IPS DF 6.9 (cell line): ENCODE measurements around the gene PLD5.
"Not testable (repeated sequence)": the region's sequence is repeated elsewhere in the genome, so short reads cannot be mapped to it uniquely, and the experiment has no call there.

Experiments used
- DNase-seq: peaks from one replicate; pipeline ENCODE4 v3.0.0-alpha.2; 2013; ENCODE audit warnings: low read depth, low spot score
- H3K27ac ChIP-seq: one replicate; pipeline ENCODE4 v1.5.1; 2013; ENCODE audit warnings: low read length, control low read depth
- H3K27me3 ChIP-seq: 2 replicates; pipeline ENCODE4 v1.6.1; 2013; ENCODE audit warnings: mild to moderate bottlenecking, low read length; ENCODE audit not compliant: control insufficient read depth, insufficient read depth
- H3K36me3 ChIP-seq: 2 replicates; pipeline ENCODE4 v1.6.1; 2013; ENCODE audit warnings: low read length; ENCODE audit not compliant: control insufficient read depth, insufficient read depth
- H3K4me1 ChIP-seq: 2 replicates; pipeline ENCODE4 v1.6.1; 2013; ENCODE audit warnings: low read length; ENCODE audit not compliant: control insufficient read depth, insufficient read depth
- H3K4me3 ChIP-seq: 2 replicates; pipeline ENCODE4 v1.5.1; 2013; ENCODE audit warnings: mild to moderate bottlenecking, low read length
- H3K9me3 ChIP-seq: 2 replicates; pipeline ENCODE4 v1.6.1; 2013; ENCODE audit warnings: low read length, inconsistent platforms; ENCODE audit not compliant: control insufficient read depth, insufficient read depth
- WGBS: extraction: QIAGEN DNeasy Blood & Tissue Kit; methylation state at CpG from one replicate; pipeline ENCODE4 v1.1.7; 2013; ENCODE audit warnings: mixed read lengths, missing lambda C conversion rate; ENCODE audit not compliant: insufficient read length, insufficient coverage; 5-methylcytosine and 5-hydroxymethylcytosine counted together

PLD5 gene

GRCh38 chr1:242308681-242309080 is 215.8 kb downstream of the PLD5 start:
- not testable (repeated sequence) for H3K4me1 ChIP-seq, H3K9me3 ChIP-seq, H3K27me3 ChIP-seq, H3K27ac ChIP-seq, H3K36me3 ChIP-seq, H3K4me3 ChIP-seq, DNase-seq
- 100% methylated on average over 3 of the region's 7 CpGs for WGBS

GRCh38 chr1:242293781-242294180 is 230.7 kb downstream of the PLD5 start:
- not testable (repeated sequence) for H3K9me3 ChIP-seq, DNase-seq, H3K36me3 ChIP-seq, H3K27ac ChIP-seq, H3K27me3 ChIP-seq, H3K4me1 ChIP-seq, H3K4me3 ChIP-seq
- WGBS: no CpG with 5 or more reads among the region's 1 CpG

GRCh38 chr1:242288067-242288466 is 236.4 kb downstream of the PLD5 start:
- DNase-seq, H3K27me3 ChIP-seq, H3K36me3 ChIP-seq, H3K27ac ChIP-seq, H3K4me1 ChIP-seq, H3K4me3 ChIP-seq, H3K9me3 ChIP-seq: not testable (repeated sequence)
- no CpG with 5 or more reads among the region's 3 CpGs for WGBS

- not testable (repeated sequence) for H3K36me3 ChIP-seq, H3K27me3 ChIP-seq, H3K27ac ChIP-seq, H3K4me1 ChIP-seq, H3K9me3 ChIP-seq, DNase-seq, H3K4me3 ChIP-seq
- WGBS: no CpG with 5 or more reads among the region's 5 CpGs
Measured at GRCh38 chr1:242282758-242283485, 241.6 kb downstream of the PLD5 start.

GRCh38 chr1:242278406-242278805 is 246.1 kb downstream of the PLD5 start:
- H3K9me3 ChIP-seq, H3K36me3 ChIP-seq, H3K4me1 ChIP-seq, H3K27ac ChIP-seq, H3K4me3 ChIP-seq, DNase-seq, H3K27me3 ChIP-seq: not testable (repeated sequence)
- no CpG with 5 or more reads among the region's 3 CpGs for WGBS

GRCh38 chr1:242276769-242277168 is 247.7 kb downstream of the PLD5 start:
- not testable (repeated sequence) for H3K36me3 ChIP-seq, DNase-seq, H3K9me3 ChIP-seq, H3K4me3 ChIP-seq, H3K4me1 ChIP-seq, H3K27me3 ChIP-seq, H3K27ac ChIP-seq
- whole genome bisulfite sequencing: no CpG with 5 or more reads among the region's 6 CpGs

- H3K36me3 ChIP-seq, H3K27ac ChIP-seq, DNase-seq, H3K27me3 ChIP-seq, H3K9me3 ChIP-seq, H3K4me1 ChIP-seq, H3K4me3 ChIP-seq: not testable (repeated sequence)
- WGBS: no CpG with 5 or more reads among the region's 2 CpGs
Measured at GRCh38 chr1:242267004-242267403, 257.5 kb downstream of the PLD5 start.

- H3K4me3 ChIP-seq, DNase-seq: not testable (repeated sequence)
- no CpG with 5 or more reads among the region's 7 CpGs for WGBS
Measured at GRCh38 chr1:242264419-242264818, 260.1 kb downstream of the PLD5 start.

GRCh38 chr1:242245255-242245654 is 279.2 kb downstream of the PLD5 start:
- no peaks in the 10 kb centered on the region for H3K9me3 ChIP-seq
- no peak overlapping the region for H3K27ac ChIP-seq
- DNase-seq: no peak
- no peak overlapping the region for H3K4me3 ChIP-seq
- H3K36me3 ChIP-seq: no peaks in the 10 kb centered on the region
- H3K27me3 ChIP-seq: no peaks in the 10 kb centered on the region
- H3K4me1 ChIP-seq: no peaks in the 10 kb centered on the region; the same call in 1 of the 2 replicates
- no CpG with 5 or more reads among the region's 5 CpGs for WGBS

More at GRCh38 chr1:242264419-242264818, 260.1 kb downstream of the PLD5 start:
- not testable (repeated sequence) for H3K9me3 ChIP-seq, H3K27me3 ChIP-seq, H3K4me1 ChIP-seq, H3K27ac ChIP-seq, H3K36me3 ChIP-seq

GRCh38 chr1:242243472-242243871 is 281.0 kb downstream of the PLD5 start:
- H3K27me3 ChIP-seq: no peaks in the 10 kb centered on the region
- H3K27ac ChIP-seq: no peak overlapping the region
- no peak for DNase-seq
- no CpG with 5 or more reads among the region's 1 CpG for WGBS
- no peaks in the 10 kb centered on the region for H3K9me3 ChIP-seq
- no peaks in the 10 kb centered on the region; the same call in 1 of the 2 replicates for H3K4me1 ChIP-seq
- no peak overlapping the region for H3K4me3 ChIP-seq
- H3K36me3 ChIP-seq: no peaks in the 10 kb centered on the region

- Histone ChIP-seq H3K4me3 (no peak overlapping the region), H3K4me1 (no peaks in the 10 kb centered on the region; the same call in 1 of the 2 replicates), H3K9me3 (no peaks in the 10 kb centered on the region), H3K27ac (no peak overlapping the region), H3K36me3 (no peaks in the 10 kb centered on the region), H3K27me3 (no peaks in the 10 kb centered on the region)
- DNase-seq: no peak
- no CpG with 5 or more reads among the region's 6 CpGs for WGBS
Measured at GRCh38 chr1:242242983-242243382, 281.5 kb downstream of the PLD5 start.
